Ovary (tissue), 1 donor: ENCODE measurements around the gene SCAPER.

Source experiments
- EP300 ChIP-seq: sonication (generic); formaldehyde crosslinking; IDR thresholded peaks from one replicate; pipeline ENCODE4 v1.6.1; 2017; ENCODE audit warnings: antibody characterized with exemption
- POLR2A ChIP-seq: fragments of 450-650 bp; IDR thresholded peaks from one replicate; pipeline ENCODE4 v1.6.1; 2017; ENCODE audit warnings: antibody characterized with exemption, mild to moderate bottlenecking, moderate library complexity

DNA sequence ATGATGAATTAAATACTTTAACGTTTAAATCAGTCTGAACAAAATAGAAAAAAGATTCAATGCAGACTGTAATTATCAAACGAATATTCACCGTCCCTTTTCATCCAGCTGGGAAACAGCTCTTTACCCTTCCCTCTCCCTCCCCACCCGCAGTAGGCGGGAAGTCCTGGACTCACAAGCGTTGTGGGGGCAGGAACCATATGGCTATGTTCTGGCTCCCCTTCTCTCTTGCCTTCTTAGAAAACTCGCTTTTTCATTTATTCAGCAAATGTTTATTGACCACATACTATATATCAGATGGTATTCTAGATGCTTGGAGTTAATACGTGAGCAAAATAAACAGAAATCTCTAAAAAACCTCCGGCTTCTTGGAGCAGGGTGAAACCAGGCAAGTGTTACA lies 715 bp upstream of the SCAPER start:
- no peak for TF ChIP-seq EP300
- TF ChIP-seq POLR2A, result no peak
